T-helper 17 cell (primary cell): ENCODE data around the gene CTDSPL. TPM values are rescaled to one million over a fixed set of nuclear protein-coding genes. Genes with fewer than 3 reads are reported as not detected.

Experiments
- ATAC-seq: fragments of 150-1000 bp; cut with Tn5 transposase; 2 replicates; pipeline ENCODE4 v1.10.0; 2021; ENCODE audit warnings: mild to moderate bottlenecking, moderate library complexity
- DNase-seq, 3 donors: peaks; one replicate each; pipeline versions ENCODE4 v3.0.0 to v3.0.0-alpha.2; 2020 to 2021
- H3K9me3 ChIP-seq: one replicate; pipeline ENCODE4 v1.7.0; 2013; ENCODE audit warnings: low read length, mild to moderate bottlenecking; ENCODE audit not compliant: control insufficient read depth, poor library complexity, severe bottlenecking
- H3K27ac Mint-ChIP-seq: one replicate; pipeline ENCODE4 v1.8.0; 2022; ENCODE audit warnings: mild to moderate bottlenecking, moderate library complexity, mixed read lengths
- H3K27me3 Mint-ChIP-seq: one replicate; pipeline ENCODE4 v1.8.0; 2022; ENCODE audit warnings: mixed read lengths
- H3K36me3 Mint-ChIP-seq: one replicate; pipeline ENCODE4 v1.8.0; 2022; ENCODE audit warnings: low read depth, mixed read lengths
- H3K4me1 Mint-ChIP-seq: one replicate; pipeline ENCODE4 v1.8.0; 2022; ENCODE audit warnings: mild to moderate bottlenecking, mixed read lengths
- H3K4me3 Mint-ChIP-seq: one replicate; pipeline ENCODE4 v1.8.0; 2022; ENCODE audit warnings: mild to moderate bottlenecking, moderate library complexity, mixed read lengths
- total RNA-seq, 4 donors: library from RNA in 2 of 4; stranded (reverse) in 2 of 4; gene quantifications; one replicate each; pipeline ENCODE4 v1.2.3 and lab custom pipeline; 2022 to 2026

CTDSPL gene
- total RNA-seq, 2 donors from 2014 or later: 2.2 to 48.0 TPM

GRCh38 chr3:37826933-37827332 lies 34.7 kb upstream of the CTDSPL start:
- DNase-seq (no peak), ATAC-seq (no peak)
- peaks cover 2% of the 10 kb centered on the region for H3K4me1 Mint-ChIP-seq
- no peak overlapping the region for H3K4me3 Mint-ChIP-seq
- H3K36me3 Mint-ChIP-seq: peaks cover 2% of the 10 kb centered on the region
- no peak overlapping the region for H3K27ac Mint-ChIP-seq
- H3K27me3 Mint-ChIP-seq: peaks cover 25% of the 10 kb centered on the region
- H3K9me3 ChIP-seq: no peaks in the 10 kb centered on the region

- Mint-ChIP-seq H3K27me3 (peaks cover 30% of the 10 kb centered on the region), H3K27ac (no peak overlapping the region), H3K4me3 (no peak overlapping the region), H3K4me1 (no peaks in the 10 kb centered on the region), H3K36me3 (peaks cover 6% of the 10 kb centered on the region)
- DNase-seq: no peak
- H3K9me3 ChIP-seq: no peaks in the 10 kb centered on the region
- ATAC-seq: no peak
Measured at GRCh38 chr3:37832480-37832879, 29.2 kb upstream of the CTDSPL start.

- DNase-seq (no peak), ATAC-seq (no peak)
- peaks cover 6% of the 10 kb centered on the region for H3K36me3 Mint-ChIP-seq
- H3K4me3 Mint-ChIP-seq: no peak overlapping the region
- no peaks in the 10 kb centered on the region for H3K4me1 Mint-ChIP-seq
- peaks cover 28% of the 10 kb centered on the region for H3K27me3 Mint-ChIP-seq
- no peaks in the 10 kb centered on the region for H3K9me3 ChIP-seq
- no peak overlapping the region for H3K27ac Mint-ChIP-seq
Measured at GRCh38 chr3:37833302-37834186, 28.1 kb upstream of the CTDSPL start.

DNA sequence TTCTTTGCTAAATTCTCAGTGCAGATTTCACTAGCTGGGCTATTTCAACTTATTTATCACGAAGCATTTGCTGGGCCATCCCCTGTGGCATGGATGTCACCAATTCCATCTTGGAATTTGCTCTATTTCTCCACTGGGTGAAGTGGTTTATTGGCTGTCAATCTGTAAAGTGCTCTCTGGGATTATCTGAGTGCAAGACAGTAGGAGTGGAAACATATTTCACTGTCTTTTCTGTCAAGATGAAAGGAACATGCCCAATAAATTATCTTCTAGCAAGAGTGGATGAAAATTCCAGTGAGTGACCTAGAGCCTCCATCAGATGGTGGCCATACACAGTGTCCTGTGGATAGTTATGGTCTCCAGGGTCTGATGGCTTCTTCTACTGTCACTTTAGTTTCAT lies 25.1 kb upstream of the CTDSPL start:
- peaks cover 30% of the 10 kb centered on the region for H3K27me3 Mint-ChIP-seq
- DNase-seq (no peak), ATAC-seq (no peak)
- no peak overlapping the region for H3K27ac Mint-ChIP-seq
- H3K9me3 ChIP-seq: no peaks in the 10 kb centered on the region
- no peaks in the 10 kb centered on the region for H3K4me1 Mint-ChIP-seq
- H3K36me3 Mint-ChIP-seq: peaks cover 6% of the 10 kb centered on the region
- H3K4me3 Mint-ChIP-seq: no peak overlapping the region

DNA sequence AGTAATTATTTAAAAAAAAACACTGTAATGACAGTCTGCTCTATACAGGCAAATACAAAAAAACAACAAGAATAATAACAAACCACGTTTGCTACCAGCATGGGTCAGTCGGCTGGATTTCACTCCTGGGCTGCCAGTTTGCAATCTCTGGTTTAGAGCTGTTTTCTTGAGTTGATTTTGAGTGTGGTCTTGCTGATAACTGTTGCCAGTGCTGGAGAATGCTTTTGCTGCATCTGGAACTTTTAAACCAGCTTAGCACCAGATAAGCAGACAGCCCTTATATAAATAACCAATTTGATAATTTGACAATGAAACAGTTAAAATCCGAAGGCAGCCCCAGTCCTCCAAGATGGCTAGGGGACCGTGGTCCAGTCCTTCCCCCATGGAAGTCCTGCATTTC lies 14.0 kb upstream of the CTDSPL start:
- ATAC-seq (no peak), DNase-seq (no peak)
- Mint-ChIP-seq H3K36me3 (no peaks in the 10 kb centered on the region), H3K27ac (no peak overlapping the region), H3K27me3 (no peaks in the 10 kb centered on the region), H3K4me1 (no peaks in the 10 kb centered on the region), H3K4me3 (no peak overlapping the region)
- no peaks in the 10 kb centered on the region for H3K9me3 ChIP-seq

- DNase-seq: no peak
- no peak overlapping the region for H3K4me3 Mint-ChIP-seq
- ATAC-seq: no peak
- no peaks in the 10 kb centered on the region for H3K9me3 ChIP-seq
- H3K36me3 Mint-ChIP-seq: no peaks in the 10 kb centered on the region
- no peaks in the 10 kb centered on the region for H3K27me3 Mint-ChIP-seq
- no peak overlapping the region for H3K27ac Mint-ChIP-seq
- no peaks in the 10 kb centered on the region for H3K4me1 Mint-ChIP-seq
Measured at GRCh38 chr3:37849146-37849923, 12.3 kb upstream of the CTDSPL start.

DNA sequence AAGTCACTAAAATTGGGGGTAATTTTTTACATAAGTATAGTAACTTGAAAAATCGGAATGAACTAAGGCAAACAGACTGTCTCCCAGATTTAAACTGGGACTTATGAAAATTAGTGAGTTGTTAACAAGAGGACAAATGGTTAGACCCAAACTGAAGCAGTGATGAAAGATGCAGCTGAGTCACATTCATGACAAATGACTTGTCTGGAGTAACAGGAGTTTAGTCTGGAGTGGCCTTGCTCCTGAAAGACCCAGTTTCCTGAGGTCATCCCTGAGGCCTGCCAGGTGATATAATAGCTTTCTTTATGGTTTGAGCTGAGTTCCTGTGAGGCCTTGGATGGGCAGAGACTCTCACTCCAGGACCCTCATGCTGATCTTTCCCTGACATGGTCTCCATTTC lies 9.6 kb upstream of the CTDSPL start:
- Mint-ChIP-seq H3K4me1 (peaks cover 3% of the 10 kb centered on the region), H3K4me3 (no peak overlapping the region), H3K27ac (no peak overlapping the region), H3K36me3 (peaks cover 2% of the 10 kb centered on the region), H3K27me3 (no peaks in the 10 kb centered on the region)
- no peak for DNase-seq
- no peak for ATAC-seq
- no peaks in the 10 kb centered on the region for H3K9me3 ChIP-seq

GRCh38 chr3:37852771-37853170 lies 8.9 kb upstream of the CTDSPL start:
- Mint-ChIP-seq H3K27me3 (peaks cover 7% of the 10 kb centered on the region), H3K36me3 (peaks cover 2% of the 10 kb centered on the region), H3K4me1 (peaks cover 3% of the 10 kb centered on the region), H3K27ac (no peak overlapping the region), H3K4me3 (no peak overlapping the region)
- H3K9me3 ChIP-seq: no peaks in the 10 kb centered on the region
- ATAC-seq (no peak), DNase-seq (no peak)

GRCh38 chr3:37853691-37854413 lies 7.8 kb upstream of the CTDSPL start:
- no peaks in the 10 kb centered on the region for H3K9me3 ChIP-seq
- Mint-ChIP-seq H3K27me3 (peaks cover 8% of the 10 kb centered on the region), H3K27ac (no peak overlapping the region), H3K36me3 (peaks cover 2% of the 10 kb centered on the region), H3K4me1 (peaks cover 3% of the 10 kb centered on the region), H3K4me3 (no peak overlapping the region)
- no peak for DNase-seq
- no peak for ATAC-seq

DNA sequence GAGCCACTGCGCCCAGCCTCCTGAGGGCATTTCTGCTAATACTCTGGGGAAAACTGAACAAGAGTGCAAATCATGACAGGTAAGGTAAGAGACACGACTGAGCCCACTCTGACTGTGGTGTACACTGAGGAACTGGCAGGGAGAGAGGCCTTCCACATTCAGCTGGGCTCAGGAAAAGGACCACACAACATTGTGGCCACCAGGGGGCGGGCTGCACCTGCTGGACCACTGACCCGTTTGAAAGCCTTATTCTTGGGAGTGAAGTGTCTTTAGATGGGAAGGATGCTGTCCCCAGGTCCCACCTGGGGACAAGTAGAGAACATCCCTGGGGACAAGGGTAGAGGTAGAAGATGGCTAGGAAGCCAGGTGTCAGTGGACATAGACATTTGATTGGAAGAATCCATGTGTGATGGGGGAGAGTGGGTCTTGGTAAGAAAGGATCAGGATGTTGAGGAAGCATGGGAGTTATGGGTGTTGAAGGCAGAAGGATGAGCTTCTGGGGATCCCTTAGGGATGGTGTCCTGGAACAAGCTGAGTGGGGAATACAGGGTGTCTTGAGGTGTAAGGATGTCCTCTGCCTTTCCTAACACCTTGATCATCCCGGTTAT lies 6.2 kb upstream of the CTDSPL start:
- H3K27ac Mint-ChIP-seq: no peak overlapping the region
- DNase-seq (peak; percentile 55 to 61 (median 57)), ATAC-seq (peak; percentile 54)
- H3K4me1 Mint-ChIP-seq: peaks cover 7% of the 10 kb centered on the region
- no peaks in the 10 kb centered on the region for H3K9me3 ChIP-seq
- H3K27me3 Mint-ChIP-seq: peaks cover 8% of the 10 kb centered on the region
- peaks cover 2% of the 10 kb centered on the region for H3K36me3 Mint-ChIP-seq
- H3K4me3 Mint-ChIP-seq: no peak overlapping the region

- ATAC-seq: no peak
- Mint-ChIP-seq H3K27me3 (peaks cover 8% of the 10 kb centered on the region), H3K4me1 (peaks cover 14% of the 10 kb centered on the region), H3K36me3 (peaks cover 2% of the 10 kb centered on the region), H3K4me3 (no peak overlapping the region), H3K27ac (no peak overlapping the region)
- DNase-seq: no peak
- no peaks in the 10 kb centered on the region for H3K9me3 ChIP-seq
Measured at GRCh38 chr3:37856381-37856780, 5.3 kb upstream of the CTDSPL start.

DNA sequence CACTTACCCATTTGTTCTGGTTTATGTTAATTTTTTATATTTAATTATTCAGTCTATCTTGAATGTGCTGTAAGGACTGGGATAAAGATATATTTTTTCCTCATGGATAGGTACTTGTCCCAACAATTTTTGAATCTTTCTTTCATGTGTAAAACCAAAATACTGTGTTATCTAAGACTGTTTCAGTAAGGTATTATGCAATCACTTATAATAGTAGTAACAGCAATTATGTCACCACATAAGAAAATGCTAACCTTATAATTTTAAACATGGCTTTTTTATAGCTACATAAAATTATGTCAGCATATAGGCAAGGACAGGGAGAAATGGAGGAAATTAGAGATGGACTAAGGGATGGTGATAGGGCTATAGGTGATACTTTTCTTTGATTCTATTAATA lies 2.9 kb upstream of the CTDSPL start:
- Mint-ChIP-seq H3K27ac (no peak overlapping the region), H3K27me3 (peaks cover 16% of the 10 kb centered on the region), H3K4me3 (no peak overlapping the region), H3K36me3 (peaks cover 2% of the 10 kb centered on the region), H3K4me1 (peaks cover 22% of the 10 kb centered on the region)
- no peaks in the 10 kb centered on the region for H3K9me3 ChIP-seq
- ATAC-seq (no peak), DNase-seq (no peak)

DNA sequence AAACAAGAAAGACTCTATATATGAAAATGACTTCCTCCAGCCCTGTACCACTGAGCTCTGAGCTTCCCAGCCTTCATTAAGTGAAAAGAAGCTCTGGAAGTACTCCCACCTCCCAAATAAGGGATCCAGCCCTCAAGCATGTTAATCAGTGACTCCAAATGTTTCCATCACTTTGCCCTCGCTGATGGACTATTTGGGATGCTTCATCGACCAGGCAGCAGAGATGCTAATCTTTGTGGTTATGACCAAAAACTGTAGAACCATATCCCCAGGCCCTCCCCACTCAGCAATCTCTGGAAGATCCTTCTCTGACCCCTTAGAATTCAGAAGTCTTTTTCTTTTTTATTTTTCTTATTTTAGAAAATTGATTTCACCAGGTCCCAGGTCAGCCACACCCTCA lies 2.3 kb upstream of the CTDSPL start:
- peaks cover 22% of the 10 kb centered on the region for H3K4me1 Mint-ChIP-seq
- no peaks in the 10 kb centered on the region for H3K9me3 ChIP-seq
- H3K4me3 Mint-ChIP-seq: no peak overlapping the region
- H3K36me3 Mint-ChIP-seq: peaks cover 2% of the 10 kb centered on the region
- H3K27ac Mint-ChIP-seq: no peak overlapping the region
- DNase-seq (no peak), ATAC-seq (no peak)
- peaks cover 16% of the 10 kb centered on the region for H3K27me3 Mint-ChIP-seq
